HK-2 (cell line): ENCODE measurements around the gene EFCAB13.
"Not testable (repeated sequence)": the region's sequence is repeated elsewhere in the genome, so short reads cannot be mapped to it uniquely, and the experiment has no call there.

Experiments
- DNase-seq: peaks from one replicate; pipeline ENCODE4 v3.0.0-alpha.2; 2018; ENCODE audit not compliant: unreplicated experiment

EFCAB13 gene

GRCh38 chr17:47324224-47325020 is 667 bp downstream of the EFCAB13 start:
- DNase-seq, result peak; percentile 66

- no peak for DNase-seq
Measured at GRCh38 chr17:47325176-47325575, 1.4 kb downstream of the EFCAB13 start.

- DNase-seq, result no peak
Measured at GRCh38 chr17:47330548-47330947, 6.8 kb downstream of the EFCAB13 start.

- no peak for DNase-seq
Measured at GRCh38 chr17:47332287-47332686, 8.5 kb downstream of the EFCAB13 start.

GRCh38 chr17:47335101-47335936 is 11.6 kb downstream of the EFCAB13 start:
- no peak for DNase-seq

GRCh38 chr17:47338026-47338425 is 14.3 kb downstream of the EFCAB13 start:
- DNase-seq, result no peak

GRCh38 chr17:47352848-47353247 is 29.1 kb downstream of the EFCAB13 start:
- no peak for DNase-seq

- no peak for DNase-seq
Measured at GRCh38 chr17:47358652-47359051, 34.9 kb downstream of the EFCAB13 start.

GRCh38 chr17:47363171-47363570 is 39.4 kb downstream of the EFCAB13 start:
- no peak for DNase-seq

GRCh38 chr17:47367257-47367656 is 43.5 kb downstream of the EFCAB13 start:
- no peak for DNase-seq

GRCh38 chr17:47368262-47368661 is 44.5 kb downstream of the EFCAB13 start:
- no peak for DNase-seq

- DNase-seq, result not testable (repeated sequence)
Measured at GRCh38 chr17:47370899-47371298, 47.1 kb downstream of the EFCAB13 start.

- DNase-seq, result no peak
Measured at GRCh38 chr17:47373002-47373401, 49.2 kb downstream of the EFCAB13 start.

GRCh38 chr17:47376247-47376646 is 52.5 kb downstream of the EFCAB13 start:
- no peak for DNase-seq

- no peak for DNase-seq
Measured at GRCh38 chr17:47388825-47389224, 65.1 kb downstream of the EFCAB13 start.

- not testable (repeated sequence) for DNase-seq
Measured at GRCh38 chr17:47397532-47398128, 73.9 kb downstream of the EFCAB13 start.

GRCh38 chr17:47400333-47400732 is 76.6 kb downstream of the EFCAB13 start:
- no peak for DNase-seq

GRCh38 chr17:47401100-47401499 is 77.3 kb downstream of the EFCAB13 start:
- DNase-seq, result no peak

GRCh38 chr17:47404006-47404405 is 80.3 kb downstream of the EFCAB13 start:
- no peak for DNase-seq

- DNase-seq, result no peak
Measured at GRCh38 chr17:47404875-47405274, 81.1 kb downstream of the EFCAB13 start.

- no peak for DNase-seq
Measured at GRCh38 chr17:47413872-47414271, 90.1 kb downstream of the EFCAB13 start.

- no peak for DNase-seq
Measured at GRCh38 chr17:47414612-47415011, 90.9 kb downstream of the EFCAB13 start.
